ENCODE measurements around the gene ATP11C. TPM values are rescaled to one million over a fixed set of nuclear protein-coding genes. Genes with fewer than 3 reads are reported as not detected.

The ATP11C gene
- total and polyA plus RNA-seq, 9 of the 15 experiments (the other 6 are each of a cell fraction or from before 2014, with no cell fraction given) = 18.2 to 42.2 (median 29.4) TPM

- Histone ChIP-seq H3K79me2 (ENCODE audit: control insufficient read depth, insufficient read depth, low read length) (no peaks in the 10 kb centered on the region), H3K27ac (ENCODE audit: extremely low read depth, low read depth, low read length) (no peak overlapping the region), H3K9me3 (replicated peaks; ENCODE audit: control insufficient read depth, insufficient read depth, low read depth, low read length) (no peaks in the 10 kb centered on the region), H4K20me1 (replicated peaks; ENCODE audit: control insufficient read depth, insufficient read depth, low read length) (no peaks in the 10 kb centered on the region), H3K4me1 (replicated peaks in 1 of 2; ENCODE audit: control insufficient read depth in 2 of 2, insufficient read depth in 2 of 2, low read length in 2 of 2) (no peaks in the 10 kb centered on the region), H3K4me2 (ENCODE audit: insufficient read depth, low read length) (no peak overlapping the region), H3K4me3 (no peak overlapping the region), H3K27me3 (ENCODE audit: control insufficient read depth in 2 of 2, insufficient read depth in 2 of 2, low read length in 2 of 2) (no peaks in the 10 kb centered on the region), H2AFZ (ENCODE audit: low read depth, low read length) (no peak overlapping the region), H3K36me3 (ENCODE audit: control insufficient read depth, insufficient read depth, low read length) (peaks cover 55% of the 10 kb centered on the region), H3K9ac (ENCODE audit: insufficient read depth in 1 of 2, low read depth in 2 of 2, low read length in 2 of 2) (no peak overlapping the region), H3K9me1 (ENCODE audit: control insufficient read depth, insufficient read depth, low read length) (no peaks in the 10 kb centered on the region)
- intact Hi-C loops (cut with micrococcal nuclease) = no loop called here
- ATAC-seq = no peak
- no peak for FAIRE-seq
- CTCF ChIA-PET (ENCODE audit: low intra/inter-chr PET ratio) = no interaction called here
- 91% methylated on average over 4 of the region's 4 CpGs for WGBS (ENCODE audit: insufficient coverage, low coverage, missing lambda C conversion rate)
- TF ChIP-seq TAF15 (IDR thresholded peaks at IDR 0.05; ENCODE audit: low read depth, low read length) (no peak), SIX5 (IDR thresholded peaks at IDR 0.05; ENCODE audit: borderline replicate concordance in 1 of 2, insufficient read depth in 1 of 2, low read depth in 1 of 2, low read length in 2 of 2) (no peak), TBL1XR1 (IDR thresholded peaks at IDR 0.05; ENCODE audit: low read length in 2 of 2) (no peak), WHSC1 (IDR thresholded peaks at IDR 0.05; ENCODE audit: low read length) (no peak), CBX5 (IDR thresholded peaks at IDR 0.05; ENCODE audit: borderline replicate concordance, low read depth) (no peak), SAP30 (IDR thresholded peaks at IDR 0.05; ENCODE audit: borderline replicate concordance, insufficient read depth, low read depth, low read length, poor library complexity, severe bottlenecking) (no peak), FOXA1 (IDR thresholded peaks at IDR 0.05; ENCODE audit: borderline replicate concordance) (no peak)
- no TSS peak for BruUV-seq (replicated peaks)
- in situ Hi-C loops (cut with MboI) = no loop called here
- DNase-seq (ENCODE audit: extremely low read depth in 1 of 4, low spot score in 3 of 4) = no peak
- POLR2A ChIA-PET = no interaction called here
Measured at GRCh38 chrX:139802048-139802447, 130.8 kb downstream of the ATP11C start.

All from K562 (cell line).